HT-29 (cell line): ENCODE measurements around the gene TGFBR3. TPM values are rescaled to one million over a fixed set of nuclear protein-coding genes. Genes with fewer than 3 reads are reported as not detected.
"Not testable (repeated sequence)": the region's sequence is repeated elsewhere in the genome, so short reads cannot be mapped to it uniquely, and the experiment has no call there.

Experiments
- DNase-seq: peaks from one replicate; pipeline ENCODE4 v3.0.0-alpha.2; 2015; ENCODE audit warnings: low spot score
- total RNA-seq: library from RNA; depleted of rRNA; stranded (reverse); fragments of >200 nt; shearing (Covaris generic); gene quantifications from 2 replicates; pipeline ENCODE4 v1.2.3, GENCODE V29; 2014

TGFBR3 gene
- total RNA-seq, 1 experiment from 2014 or later = 4.3 TPM

DNA sequence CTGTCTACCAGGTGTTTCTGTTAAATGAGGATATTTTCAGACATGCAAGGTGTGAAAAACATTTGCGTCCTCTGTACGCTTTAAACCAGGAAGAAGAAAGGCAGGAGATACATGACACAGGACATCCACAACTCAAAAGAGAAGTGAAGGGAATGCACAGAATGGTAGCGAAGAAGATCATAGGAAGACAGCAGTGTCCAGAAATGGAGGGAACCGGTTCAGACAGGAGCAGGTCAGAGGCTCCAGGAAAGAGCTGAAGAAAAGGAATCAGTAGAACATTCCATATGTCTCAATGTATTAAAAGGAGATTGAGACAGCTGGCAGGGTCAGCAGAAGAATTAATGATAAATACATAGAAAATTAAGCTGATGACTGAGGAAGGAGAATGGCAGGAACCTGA lies 194.4 kb downstream of the TGFBR3 start:
- no peak for DNase-seq

DNA sequence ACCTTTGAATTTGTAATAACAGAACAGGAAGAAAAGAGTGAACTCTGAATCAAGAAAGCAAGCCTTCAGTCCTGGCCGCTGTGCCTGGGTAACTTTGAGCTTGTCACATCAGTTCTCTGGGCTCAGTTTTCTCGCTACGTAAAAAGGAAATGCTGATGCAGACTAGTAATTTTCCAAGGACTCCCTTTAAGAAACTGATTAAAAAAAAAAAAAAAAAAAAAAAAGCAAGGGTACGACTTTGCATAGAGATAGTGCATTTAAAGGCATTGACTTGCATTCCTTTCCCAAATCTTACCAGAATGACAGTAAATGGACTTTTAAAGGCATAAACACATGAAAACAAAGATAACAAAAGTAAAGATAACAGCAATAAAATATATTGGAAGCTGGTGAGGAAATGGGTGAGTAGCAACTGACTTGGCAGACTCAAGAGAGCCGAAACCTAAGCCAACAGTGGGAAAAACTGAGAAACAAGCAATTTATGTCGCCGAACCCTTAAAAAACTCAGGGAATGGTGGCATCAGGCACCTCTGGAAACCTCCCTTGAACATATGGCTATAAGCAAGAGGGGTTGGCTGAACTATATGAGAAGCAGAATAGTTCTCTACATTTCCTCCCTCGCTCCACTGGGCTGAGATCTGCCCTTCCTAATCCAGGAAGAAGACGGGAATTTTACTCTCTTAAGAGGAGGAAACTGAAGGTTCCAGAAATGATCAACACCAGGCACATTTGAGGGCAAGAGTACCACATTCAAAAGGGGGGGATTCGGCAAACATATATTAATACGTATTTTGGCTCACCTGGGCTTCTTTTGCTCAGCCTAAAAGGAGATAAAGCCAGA lies 196.1 kb downstream of the TGFBR3 start:
- no peak for DNase-seq

DNA sequence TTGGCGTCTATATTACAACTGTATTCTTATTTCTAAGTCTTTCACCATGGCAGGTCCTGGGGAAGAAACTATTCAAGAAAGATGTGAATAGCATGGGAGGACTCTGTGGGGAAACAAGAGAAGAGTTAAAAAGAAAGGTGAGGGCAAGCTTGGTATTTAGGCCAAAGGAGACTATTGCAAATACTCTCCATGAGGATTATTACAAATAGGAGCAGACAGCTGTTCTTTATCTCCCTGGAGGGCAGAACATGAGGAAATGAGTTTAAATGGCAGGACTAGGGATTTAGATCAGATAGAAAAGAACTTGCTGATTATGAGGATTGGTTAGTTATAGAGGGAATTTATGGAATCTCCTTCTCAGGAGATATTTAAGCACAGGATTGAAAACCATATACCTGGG lies 198.5 kb downstream of the TGFBR3 start:
- no peak for DNase-seq

DNA sequence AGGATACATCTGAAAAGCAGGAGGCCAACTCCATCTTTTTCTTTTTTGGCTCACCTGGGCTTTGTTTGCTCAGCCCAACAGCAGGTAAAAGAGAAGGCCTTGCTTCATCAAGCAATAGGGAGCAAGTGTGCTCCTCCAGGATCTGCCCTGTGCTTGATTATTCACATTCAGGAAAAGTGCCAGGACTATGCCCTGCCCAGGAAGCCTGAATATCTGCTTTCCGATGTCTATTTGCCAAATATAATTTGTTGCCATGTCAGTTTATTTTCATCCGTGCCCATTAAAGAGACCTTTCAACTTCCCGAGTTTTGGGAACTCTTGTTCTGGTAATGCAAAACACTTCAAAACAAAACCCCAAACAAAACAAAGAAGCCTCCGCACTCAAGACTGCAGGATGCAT lies 200.0 kb downstream of the TGFBR3 start:
- DNase-seq = no peak

- DNase-seq = no peak
Measured at GRCh38 chr1:91684481-91685196, 201.3 kb downstream of the TGFBR3 start.

GRCh38 chr1:91683598-91683951 lies 202.4 kb downstream of the TGFBR3 start:
- DNase-seq = no peak

DNA sequence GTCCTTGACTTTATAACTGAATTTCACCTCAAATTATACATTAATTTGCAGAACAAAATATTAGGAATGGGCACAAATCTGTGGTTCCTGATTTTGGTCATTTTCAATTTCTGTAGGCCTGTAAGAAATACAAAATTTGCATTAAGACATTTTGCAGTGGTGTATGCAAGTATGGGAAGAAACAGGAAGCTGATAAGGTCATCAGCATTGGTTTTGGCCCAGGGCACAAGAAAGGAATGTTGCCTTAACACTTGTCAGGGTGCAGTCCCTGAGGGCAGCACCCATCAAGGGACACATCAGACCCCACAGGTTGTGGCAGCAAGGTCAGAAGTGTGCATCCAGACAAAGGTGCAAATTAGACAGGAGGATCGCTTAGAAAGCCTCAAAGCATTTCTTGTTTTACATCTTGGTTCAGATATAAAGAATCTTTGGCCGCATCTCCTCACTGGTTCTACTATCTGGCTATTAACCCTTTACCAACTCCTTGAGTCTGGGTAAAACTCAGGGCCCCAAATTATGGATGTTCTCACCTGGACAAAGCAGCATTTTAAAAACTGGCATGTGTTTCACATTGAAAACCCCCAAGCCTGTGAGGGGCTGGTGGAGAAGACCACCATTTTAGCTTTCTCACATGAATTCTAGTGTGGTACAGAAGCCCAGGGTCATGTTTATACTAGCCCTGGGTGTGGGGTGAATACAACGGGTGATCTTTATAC lies 202.9 kb downstream of the TGFBR3 start:
- no peak for DNase-seq

DNA sequence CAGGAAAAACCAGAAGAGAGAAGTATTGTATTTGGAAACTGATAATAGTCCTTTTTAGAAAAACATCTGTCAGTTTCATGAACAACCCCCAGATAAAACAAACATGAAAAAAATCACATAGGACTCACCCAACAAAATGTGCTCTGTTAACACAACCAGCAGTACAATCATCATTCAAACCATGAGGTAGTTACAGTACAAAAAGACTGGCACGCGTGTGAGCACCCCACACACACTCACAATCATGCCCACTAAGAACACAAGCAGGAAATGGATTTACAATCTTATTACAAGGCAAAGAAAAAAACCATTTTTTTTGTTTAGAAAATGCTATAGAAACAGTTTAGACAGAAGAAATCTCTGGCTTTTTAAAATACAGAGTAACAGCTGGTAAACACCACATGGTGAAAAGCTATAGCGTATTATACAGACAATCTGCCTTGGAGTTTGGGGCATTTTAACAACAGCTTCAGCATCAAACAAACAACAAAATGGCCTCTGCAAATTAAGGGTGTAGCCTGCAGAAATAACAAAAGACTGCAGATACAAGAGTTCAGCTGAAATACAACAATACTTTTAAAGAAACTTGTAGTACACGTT lies 205.3 kb downstream of the TGFBR3 start:
- DNase-seq = no peak

- no peak for DNase-seq
Measured at GRCh38 chr1:91679446-91679845, 206.5 kb downstream of the TGFBR3 start.

DNA sequence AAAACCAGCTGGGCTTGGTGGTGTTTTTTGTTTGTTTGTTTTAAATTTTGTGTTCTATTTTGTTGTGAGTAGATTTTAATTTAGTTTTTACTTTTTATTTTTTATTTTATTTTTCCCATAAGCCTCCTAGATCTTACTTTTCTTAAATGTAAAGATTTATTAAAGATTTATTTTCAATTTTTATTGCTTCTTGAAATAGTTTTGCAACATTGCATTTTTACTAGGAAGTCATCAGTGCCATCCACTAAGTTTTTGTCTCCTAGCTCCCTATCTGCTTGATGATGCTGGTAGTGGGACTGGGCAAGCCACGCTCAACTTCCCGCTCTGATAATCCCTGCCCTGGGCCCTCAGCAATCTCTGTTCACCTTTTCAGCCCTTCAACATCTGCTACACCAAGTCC lies 209.9 kb downstream of the TGFBR3 start:
- DNase-seq = no peak

GRCh38 chr1:91674107-91674506 lies 211.8 kb downstream of the TGFBR3 start:
- no peak for DNase-seq

GRCh38 chr1:91673613-91674012 lies 212.3 kb downstream of the TGFBR3 start:
- no peak for DNase-seq

- no peak for DNase-seq
Measured at GRCh38 chr1:91672601-91673161, 213.3 kb downstream of the TGFBR3 start.

DNA sequence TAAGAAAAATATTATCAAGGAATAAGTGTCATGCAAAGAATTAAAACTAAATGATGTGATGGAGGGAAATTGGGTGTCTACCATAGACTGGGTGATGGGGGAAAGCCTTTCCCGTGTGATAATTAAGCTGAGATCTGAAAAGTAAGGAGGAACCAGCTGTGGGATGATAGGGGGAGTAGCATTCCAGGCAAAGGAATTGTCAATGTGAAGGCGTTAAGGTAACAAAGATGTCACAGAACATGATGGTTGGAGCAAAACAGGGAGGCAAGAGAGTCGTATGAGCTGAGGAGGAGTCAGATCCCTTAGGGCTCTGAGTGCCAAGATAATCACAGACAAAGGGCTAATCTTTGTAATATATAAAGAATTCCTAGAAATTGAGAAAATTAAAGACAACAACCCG lies 215.2 kb downstream of the TGFBR3 start:
- DNase-seq = no peak

DNA sequence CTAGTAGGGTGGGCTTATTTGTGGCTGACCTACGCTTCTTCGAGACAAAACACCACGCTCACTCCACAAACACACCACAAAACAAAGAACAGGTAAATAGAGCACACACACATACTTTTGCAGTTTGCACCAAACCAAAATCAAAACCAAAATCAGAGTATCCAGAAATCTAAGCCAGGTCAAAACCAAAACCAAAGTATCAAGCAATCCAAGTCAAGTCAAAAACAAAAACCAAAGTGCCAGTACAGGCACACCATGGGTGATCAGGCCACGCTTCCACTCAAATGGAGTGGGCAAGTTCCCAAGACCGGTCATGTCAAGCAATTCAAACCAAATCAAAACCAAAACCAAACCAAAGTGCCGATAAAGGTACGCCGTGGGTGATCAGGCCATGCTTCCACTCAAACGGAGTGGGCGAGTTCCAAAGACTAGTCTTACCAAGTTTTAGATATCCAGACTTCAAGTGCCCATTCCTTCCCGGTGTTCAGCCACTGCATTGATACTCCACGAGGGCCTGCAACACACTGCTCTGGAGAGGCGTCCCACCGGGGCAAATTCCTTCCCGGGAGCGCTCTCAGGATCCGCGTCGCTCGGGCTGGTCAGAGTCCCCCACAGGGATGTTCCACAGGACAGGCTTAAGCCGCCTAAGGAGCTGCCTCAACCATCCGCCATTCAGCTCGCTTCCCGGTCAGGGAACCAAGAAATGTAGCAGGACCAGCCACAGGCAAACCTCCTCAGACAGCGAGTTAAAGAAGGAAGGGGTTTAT lies 216.2 kb downstream of the TGFBR3 start:
- no peak for DNase-seq

DNA sequence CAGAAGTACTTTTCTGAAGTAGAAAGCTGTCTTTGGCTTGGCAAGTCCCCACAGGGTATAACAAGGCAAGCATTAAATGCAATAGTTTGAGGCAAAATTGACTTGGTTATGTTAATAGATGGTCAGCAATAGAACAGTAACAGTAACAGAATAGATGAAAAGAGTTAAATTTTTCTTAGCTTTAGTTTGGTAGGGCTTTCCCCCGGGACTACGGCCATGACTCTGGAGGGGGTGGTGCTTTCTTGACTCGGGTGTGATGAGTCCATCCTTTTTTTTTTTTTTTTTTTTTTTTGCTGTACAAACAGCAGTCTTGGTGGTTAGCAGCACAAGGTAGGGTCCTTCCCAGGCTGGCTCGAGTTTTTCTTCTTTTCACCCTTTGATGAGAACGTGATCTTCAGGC lies 219.3 kb downstream of the TGFBR3 start:
- not testable (repeated sequence) for DNase-seq

- no peak for DNase-seq
Measured at GRCh38 chr1:91661121-91661520, 224.8 kb downstream of the TGFBR3 start.

GRCh38 chr1:91660708-91661107 lies 225.2 kb downstream of the TGFBR3 start:
- no peak for DNase-seq

DNA sequence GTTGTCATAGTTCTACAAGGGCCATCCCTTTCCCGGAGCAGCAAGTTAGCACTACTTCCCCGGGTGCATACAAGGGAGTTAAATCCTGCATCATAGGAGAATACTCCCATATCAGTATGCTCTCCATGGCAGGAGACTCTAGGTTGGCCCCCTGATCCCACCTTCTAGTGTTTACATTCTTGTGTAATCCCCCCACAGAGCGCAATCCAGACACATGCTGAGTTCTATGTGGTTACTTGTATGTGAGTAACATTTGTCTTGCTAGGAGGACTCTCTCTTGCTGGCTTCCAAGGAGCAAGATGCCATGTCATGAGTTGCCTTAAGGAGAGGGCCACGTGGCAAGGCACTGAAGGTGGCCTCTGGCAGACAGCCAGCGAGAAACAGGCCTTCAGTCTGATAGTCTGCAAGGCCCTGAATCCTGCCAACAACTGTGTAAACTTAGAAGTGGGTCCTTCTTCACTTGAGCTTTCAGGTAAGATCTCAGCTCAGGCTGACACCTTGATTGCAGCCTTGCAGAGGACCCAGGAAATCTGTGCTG lies 230.0 kb downstream of the TGFBR3 start:
- DNase-seq = no peak

DNA sequence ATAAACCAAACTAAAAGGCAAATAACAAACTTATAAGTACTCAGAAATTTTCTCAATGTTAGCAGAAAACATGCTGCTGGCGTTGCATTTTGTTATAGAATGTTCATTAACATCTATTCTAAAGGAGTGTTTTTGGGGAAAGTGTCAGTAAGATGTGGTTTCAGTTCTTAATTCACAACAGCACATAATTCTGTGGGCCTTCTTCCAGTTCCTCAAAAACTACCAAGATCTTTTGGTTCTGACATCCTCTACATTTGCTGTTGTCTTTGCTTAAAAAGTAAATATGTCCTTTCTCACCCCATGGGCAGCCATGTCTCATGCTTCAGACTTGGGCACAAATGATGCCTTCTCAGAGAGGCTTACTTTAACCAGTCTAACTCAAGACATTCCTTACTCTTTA lies 232.8 kb downstream of the TGFBR3 start:
- no peak for DNase-seq

DNA sequence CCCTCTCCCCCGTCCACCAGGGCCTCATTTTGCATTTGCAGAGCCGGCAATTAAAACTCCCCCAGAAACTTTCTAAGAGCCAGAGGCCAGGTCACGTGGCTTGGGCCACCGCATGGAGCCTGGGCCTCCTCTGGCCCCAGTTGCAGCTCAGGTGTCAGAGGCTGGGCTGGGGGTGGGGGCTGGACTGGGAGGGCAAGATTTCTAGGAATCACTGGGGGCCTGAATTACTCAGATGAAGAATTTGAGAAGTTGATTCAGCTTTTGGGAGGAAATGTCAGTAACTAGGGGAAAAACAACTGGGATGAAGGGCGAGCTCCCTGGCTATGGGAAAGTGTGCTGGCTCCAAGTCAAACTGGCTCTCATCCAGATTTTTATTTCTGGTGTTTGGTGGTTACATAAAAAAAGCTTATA lies 234.3 kb downstream of the TGFBR3 start:
- no peak for DNase-seq
